Amygdala (tissue), 56 donors: ENCODE data around the gene EFNA3.

Experiments
- DNase-seq, 56 donors: peaks; one replicate each; lab custom pipeline; 2025; lab: John Stamatoyannopoulos, UW

EFNA3 gene

GRCh38 chr1:155082301-155083051, 3.8 kb downstream of the EFNA3 start:
- peak in 1 of 56 donors; percentile 33 for DNase-seq

DNA sequence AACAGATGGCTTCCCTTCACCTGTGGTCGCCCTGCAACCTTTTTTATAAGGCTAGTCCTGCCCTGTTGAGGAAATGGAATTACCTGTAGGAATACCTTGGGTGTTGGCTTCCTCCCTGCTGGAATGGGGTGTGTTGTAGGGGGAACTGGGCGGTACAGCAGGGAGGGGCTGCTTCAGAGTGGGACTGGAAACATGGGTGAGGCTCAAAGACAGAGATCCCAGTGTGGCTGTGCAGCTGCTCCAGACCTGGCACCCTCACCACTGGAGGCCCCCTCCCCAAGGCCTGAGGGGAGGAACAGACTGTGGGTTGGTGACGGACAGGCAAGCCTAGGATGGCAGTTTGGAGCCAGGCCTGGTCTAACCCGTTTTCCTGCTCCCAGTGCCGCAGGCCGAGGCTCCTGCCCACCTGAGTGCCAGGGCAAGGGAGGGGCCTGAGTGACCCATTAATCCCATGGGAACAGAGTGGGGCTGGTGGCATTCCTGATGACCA, 4.5 kb downstream of the EFNA3 start:
- no peak for DNase-seq

- peak in 19 of 56 donors; percentile 14 to 73 (median 39) for DNase-seq
Measured at GRCh38 chr1:155083865-155084721, 5.5 kb downstream of the EFNA3 start.

DNA sequence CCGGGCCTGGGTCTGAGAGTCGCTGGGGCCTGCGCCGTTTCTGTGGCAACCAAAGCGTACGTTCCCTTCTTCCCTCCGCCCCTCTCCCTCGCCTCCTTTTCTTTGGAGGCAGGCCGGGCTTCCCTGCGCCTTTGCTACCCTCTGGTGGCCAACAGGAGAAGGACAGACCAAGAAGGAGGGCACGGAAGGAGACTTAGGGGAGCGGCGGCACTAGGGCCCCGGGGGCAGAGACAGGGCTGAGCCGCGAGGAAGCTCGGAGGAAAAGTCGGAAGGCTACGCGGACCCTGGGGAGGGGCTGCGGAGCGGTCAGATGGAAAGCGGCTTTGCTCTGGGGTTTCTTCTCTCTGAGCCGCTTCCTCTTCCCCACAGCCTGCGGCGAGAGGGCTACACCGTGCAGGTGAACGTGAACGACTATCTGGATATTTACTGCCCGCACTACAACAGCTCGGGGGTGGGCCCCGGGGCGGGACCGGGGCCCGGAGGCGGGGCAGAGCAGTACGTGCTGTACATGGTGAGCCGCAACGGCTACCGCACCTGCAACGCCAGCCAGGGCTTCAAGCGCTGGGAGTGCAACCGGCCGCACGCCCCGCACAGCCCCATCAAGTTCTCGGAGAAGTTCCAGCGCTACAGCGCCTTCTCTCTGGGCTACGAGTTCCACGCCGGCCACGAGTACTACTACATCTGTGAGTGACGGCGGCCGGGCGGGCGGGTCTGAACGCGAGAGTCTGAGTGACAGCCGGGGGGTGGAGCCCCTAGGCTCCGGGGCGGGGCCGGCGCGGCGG, 6.3 kb downstream of the EFNA3 start:
- DNase-seq = peak; percentile 76 to 98 (median 91)

- peak in 8 of 56 donors; percentile 26 to 57 (median 47) for DNase-seq
Measured at GRCh38 chr1:155085504-155086127, 7.0 kb downstream of the EFNA3 start.

DNA sequence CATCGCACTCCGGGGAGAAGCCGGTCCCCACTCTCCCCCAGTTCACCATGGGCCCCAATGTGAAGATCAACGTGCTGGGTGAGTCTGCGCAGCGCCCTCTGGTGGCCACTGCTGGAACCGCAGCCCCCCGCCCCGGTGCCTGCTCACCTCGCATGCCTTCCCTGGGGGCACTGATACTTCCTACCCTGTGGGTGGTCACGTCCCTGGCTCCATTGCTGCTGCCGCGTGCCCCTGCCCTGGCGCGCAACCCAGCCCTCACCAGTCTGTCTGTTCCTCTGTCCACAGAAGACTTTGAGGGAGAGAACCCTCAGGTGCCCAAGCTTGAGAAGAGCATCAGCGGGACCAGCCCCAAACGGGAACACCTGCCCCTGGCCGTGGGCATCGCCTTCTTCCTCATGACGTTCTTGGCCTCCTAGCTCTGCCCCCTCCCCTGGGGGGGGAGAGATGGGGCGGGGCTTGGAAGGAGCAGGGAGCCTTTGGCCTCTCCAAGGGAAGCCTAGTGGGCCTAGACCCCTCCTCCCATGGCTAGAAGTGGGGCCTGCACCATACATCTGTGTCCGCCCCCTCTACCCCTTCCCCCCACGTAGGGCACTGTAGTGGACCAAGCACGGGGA, 7.6 kb downstream of the EFNA3 start:
- DNase-seq = peak in 31 of 56 donors; percentile 22 to 79 (median 40)

GRCh38 chr1:155086856-155087535, 8.4 kb downstream of the EFNA3 start:
- DNase-seq = no peak

DNA sequence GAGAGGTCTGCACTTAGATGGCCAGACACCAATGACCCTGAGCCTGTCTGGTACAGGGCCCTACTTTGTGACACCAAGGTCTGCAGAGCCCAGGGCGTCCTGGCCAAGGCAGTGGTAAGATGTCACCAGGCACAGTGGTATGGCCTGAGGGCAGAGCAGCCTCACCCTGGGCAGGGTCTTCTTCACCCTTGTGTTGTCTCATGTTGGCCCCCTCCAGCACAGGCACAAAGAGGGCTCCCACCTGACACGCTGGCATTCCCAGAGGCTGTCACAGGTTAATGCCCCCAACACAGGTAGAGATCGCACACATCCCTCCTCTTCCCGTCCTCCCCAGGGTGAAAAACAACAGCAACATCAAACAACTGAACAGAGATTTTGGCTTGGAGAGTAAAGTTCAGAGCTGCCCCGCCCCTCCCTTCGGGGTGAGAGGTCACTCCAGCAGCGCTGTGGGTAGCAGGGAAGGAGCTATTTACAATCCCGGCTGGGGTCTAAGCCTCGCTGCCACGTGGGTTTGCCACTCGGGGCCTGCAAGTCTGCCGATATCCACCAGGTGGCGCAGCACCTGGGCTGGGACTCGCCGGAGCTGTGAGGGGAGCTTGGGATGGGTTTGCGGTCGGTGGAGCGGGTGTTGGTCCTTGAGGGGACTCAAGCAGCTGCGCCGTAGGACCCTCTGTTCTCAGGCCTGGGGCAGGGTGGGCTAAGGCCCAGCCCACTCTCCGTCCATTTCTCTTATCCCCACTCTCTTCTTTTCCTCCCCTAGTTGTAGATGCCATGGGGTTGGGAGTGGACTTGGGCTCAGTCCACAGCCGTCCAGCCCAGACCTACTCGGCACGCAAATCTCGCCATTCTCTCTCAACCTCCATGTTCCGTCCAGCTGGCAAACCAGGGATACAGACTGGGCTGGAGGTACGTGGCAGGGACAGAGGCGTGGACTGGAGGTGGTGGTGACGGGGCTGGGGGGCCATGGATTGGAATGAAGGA, 12.7 kb downstream of the EFNA3 start:
- peak in 50 of 56 donors; percentile 18 to 83 (median 54) for DNase-seq

GRCh38 chr1:155092131-155092530, 13.5 kb downstream of the EFNA3 start:
- DNase-seq = no peak

GRCh38 chr1:155092641-155093040, 14.0 kb downstream of the EFNA3 start:
- no peak for DNase-seq

DNA sequence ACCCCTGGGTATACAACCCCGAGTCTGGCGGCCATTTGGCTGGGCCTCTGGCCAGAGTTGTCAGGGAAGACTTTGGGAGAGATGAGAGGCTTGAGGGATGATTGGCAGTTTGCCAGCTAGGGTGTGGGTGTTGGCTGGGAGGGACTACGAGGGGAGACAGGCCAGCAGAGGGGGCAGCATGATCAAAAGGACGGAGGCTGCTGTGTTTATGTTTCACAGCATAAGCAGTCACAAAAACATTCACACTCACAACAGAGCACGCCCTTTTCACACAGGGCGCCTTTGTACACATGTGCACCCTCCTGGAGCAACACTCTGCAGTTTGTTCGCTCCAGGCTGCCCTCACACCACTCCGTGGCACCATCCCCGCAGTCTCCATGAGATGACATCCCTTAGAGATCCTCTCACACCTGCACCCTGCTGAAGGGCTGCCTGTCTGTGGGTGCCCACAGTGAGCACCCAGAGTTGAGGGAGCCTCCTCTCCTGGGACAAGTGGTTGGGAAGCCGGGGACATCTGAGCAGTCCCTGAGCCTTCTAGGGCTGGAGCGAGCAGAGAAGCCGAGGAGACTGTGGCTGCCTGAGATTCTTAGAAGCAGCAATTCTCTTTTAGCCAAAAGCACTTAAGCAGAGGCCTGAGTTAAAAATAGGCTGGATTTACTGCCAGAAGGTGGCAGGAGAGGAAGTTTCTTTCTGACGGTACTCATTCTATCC, 15.4 kb downstream of the EFNA3 start:
- DNase-seq = peak in 37 of 56 donors; percentile 21 to 91 (median 59)

DNA sequence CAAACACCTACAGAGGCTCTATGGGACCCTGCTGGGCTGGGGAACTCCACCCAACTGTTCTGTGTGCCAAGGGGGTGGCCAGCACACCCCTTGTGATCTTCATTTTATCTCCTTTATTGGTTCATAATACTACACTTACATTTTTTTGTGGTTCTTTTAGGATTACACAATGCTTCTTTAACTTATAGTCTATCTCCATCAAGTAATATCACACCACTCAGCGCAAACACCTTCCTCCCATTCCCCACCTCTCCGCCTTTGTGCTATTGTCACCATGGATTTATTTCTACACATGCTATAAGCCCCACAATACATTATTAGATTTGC, 15.9 kb downstream of the EFNA3 start:
- DNase-seq = no peak

DNA sequence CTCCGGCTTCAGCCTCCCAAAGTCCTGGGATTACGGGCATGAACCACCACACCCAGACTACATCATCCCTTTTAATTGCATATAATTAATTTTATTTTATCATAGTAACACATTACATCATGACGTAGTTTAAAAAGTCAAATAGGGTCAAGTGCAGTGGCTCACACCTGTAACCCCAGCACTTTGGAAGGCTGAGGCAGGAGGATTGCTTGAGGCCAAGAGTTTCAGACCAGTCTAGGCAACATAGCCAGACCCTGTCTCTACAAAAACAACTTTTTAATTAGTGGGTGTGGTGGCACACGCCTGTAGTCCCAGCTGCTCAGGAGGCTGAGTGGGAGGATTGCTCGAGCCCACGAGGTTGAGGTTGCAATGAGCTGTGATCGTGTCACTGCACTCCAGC, 20.7 kb downstream of the EFNA3 start:
- DNase-seq = no peak

GRCh38 chr1:155103325-155103724, 24.7 kb downstream of the EFNA3 start:
- no peak for DNase-seq

GRCh38 chr1:155104605-155105534, 26.2 kb downstream of the EFNA3 start:
- DNase-seq = no peak

DNA sequence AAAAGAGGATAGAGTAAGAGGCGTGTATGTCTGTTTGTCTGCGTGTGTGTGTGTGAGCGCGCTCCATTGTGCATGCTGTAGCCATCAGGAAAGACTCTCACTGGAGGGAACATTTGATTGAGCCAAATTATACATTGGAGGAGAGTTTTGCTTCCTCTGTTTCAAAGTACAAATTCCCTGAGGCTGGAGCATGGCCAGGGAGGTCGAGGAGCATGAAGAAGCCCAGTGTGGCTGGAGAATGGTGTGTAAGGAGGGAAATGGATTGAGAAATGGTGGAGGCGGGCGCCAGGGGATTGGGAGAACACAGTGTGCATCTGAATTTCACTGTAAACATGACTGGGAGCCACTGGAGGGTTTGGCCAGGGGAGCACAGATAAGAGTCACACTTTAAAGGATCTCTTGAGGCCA, 27.0 kb downstream of the EFNA3 start:
- no peak for DNase-seq
